HG02938 (cell line): ENCODE measurements around the gene NTMT2.
"Not testable (repeated sequence)": the region's sequence is repeated elsewhere in the genome, so short reads cannot be mapped to it uniquely, and the experiment has no call there.

Experiments
- ATAC-seq: cut with Tn5 transposase; IDR thresholded peaks from one replicate; pipeline ENCODE4 v1.9.1; 2021; ENCODE audit warnings: mild to moderate bottlenecking, moderate library complexity; ENCODE audit not compliant: unreplicated experiment

The NTMT2 gene

DNA sequence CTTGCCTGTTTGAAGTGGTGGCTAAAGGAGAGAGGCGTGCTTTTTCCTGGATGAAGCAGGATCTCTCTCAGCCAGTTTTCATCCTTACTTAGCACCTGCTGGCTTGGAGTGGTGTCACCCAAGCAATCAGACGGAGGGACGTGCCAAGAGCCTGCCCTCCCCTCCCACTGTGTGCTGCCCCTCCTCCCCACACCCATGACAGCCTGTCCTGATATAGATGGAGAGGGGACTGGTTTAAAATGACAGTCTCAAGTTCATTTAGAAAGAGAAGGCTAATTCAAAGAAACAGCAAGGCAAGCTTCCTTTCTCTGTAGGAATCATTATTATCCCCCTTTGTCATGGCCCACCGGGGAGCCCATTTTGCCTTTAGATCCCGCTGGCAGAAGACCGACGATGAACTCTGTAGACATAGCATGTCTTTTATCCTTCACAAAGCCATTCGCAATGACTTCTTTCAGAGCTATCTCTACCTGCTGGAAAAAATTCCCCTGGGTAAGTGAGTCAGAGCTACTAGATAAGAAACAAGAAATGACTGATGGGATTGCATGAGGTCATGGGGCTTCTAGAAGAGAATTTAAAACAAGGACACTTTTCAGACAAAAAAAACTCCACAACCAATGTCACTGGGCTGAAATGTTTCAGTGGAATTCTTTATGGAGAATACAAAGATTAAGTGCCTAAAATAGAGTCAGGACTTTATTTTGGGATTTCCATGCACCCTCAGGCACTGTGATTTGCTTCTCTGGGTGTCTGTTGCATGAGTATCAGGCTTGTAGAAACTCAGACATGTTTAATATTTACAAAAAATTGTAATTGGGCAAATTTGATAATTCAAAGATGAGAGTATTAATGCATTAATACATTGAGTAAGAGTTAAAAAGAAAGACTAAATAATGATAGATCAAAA is at the start of gene NTMT2:
TSS of gene NTMT2 (plus strand) at position 190 of the 907 bp plus-strand sequence. CDS start at position 339, 149 bp downstream.
- ATAC-seq: no peak

DNA sequence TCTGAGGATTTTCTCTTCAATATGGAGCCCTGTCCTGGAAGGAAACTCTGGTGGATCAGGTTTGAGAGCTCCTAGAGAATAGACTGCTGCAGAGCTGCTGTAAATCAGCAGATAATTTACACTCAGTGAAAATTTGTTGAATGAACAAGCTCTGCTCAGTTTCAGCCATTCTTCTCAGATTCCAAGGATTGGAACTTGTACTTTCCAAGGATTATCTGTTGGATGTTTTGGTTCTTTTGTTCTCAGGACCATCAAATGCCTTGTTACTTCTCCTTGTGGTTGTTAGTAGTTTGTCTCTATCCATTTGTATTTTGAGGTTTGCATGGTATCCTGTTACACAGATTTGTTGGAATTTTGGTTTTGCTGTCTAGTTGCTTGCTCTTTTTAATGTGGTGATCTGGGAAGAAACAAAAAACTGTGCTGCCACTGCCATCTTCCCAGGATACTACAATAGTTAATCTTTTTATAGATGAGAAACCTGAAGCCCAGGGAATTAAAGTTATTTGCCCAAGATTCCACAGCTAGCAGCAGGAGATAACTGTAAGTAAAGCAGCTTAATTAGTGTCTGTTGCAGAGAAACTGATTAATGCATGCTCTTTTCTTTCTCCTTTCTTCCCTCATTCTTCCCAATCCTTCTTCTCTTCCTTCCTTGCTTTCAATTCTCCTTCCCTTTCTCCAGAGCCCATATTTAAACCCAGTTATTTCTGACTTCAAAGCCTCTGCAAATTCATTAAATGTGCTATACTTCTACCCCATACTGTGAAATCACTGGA is 49.6 kb upstream of the NTMT2 start:
- no peak for ATAC-seq

DNA sequence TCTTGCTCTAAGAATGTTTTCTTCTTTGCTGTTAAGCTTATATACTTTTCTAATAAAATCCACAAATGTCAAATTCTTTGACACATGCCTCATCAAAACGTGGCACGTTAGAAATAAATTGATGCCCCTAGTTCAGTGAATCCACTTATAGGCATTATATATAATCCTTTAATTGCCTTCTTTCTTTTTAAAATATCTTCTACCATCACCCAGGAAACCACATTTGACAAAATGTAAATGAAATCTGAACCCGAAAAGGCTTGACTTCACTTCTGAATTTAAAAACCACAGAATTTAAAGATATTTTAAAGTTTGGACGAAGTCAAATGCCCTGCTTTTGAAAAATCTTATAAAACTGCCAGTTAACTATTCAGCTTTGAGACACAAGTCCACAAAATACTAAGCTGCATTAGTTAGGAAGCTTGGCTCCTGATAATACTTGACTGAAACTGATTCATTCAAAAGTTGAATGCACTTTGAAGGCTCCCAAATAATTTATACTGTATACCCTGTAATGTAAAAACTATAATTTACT is 48.9 kb upstream of the NTMT2 start:
- no peak for ATAC-seq

DNA sequence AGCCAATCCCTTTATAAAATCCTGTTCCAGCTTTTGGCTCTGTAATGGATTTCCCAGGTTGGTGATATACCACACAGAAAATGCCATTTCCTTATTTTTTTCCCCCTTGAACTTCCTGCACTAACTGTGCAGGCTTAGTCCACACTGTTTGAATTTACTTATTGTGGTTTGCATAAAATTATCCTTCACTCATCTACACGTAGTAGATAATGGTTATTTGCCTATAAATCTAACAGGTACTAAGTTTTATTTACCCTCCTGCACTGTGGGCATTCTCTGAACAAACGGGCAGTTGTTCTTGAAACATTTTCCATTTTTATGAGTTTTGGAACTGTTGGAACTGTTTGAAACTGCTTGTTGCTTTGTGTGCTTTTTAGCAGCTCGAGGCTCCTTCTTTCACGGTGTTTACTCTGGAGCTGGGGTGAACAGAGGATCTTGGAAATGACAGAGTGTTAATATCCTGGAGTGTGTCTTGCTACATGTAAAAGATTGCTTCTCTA is 48.3 kb upstream of the NTMT2 start:
- ATAC-seq: no peak

DNA sequence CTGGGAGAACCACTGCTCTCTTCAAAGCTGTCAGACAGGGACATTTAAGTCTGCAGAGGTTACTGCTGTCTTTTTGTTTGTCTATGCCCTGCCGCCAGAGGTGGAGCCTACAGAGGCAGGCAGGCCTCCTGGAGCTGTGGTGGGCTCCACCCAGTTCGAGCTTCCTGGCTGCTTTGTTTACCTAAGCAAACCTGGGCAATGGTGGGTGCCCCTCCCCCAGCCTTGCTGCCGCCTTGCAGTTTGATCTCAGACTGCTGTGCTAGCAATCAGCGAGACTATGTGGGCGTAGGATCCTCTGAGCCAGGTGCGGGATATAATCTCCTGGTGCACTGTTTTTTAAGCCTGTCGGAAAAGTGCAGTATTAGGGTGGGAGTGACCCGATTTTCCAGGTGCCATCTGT is 32.6 kb upstream of the NTMT2 start:
- not testable (repeated sequence) for ATAC-seq

DNA sequence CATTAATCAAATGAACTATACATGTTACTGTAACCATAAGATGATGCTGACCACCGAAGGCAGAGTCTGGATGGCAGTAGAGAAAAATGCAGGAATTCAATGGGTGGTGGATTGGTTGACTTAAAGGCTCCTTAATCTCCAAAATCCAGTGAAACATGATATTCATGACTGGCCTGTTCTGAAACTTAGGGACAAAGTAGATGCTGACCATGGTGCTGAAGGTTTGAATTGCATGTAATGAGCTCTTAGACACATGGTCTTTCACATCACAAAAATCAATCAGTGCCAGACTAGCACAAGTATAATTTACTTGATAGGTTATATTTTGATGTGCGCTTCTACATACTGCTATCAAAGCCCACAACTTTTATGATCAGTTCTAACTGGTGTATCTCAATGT is 30.9 kb upstream of the NTMT2 start:
- no peak for ATAC-seq

DNA sequence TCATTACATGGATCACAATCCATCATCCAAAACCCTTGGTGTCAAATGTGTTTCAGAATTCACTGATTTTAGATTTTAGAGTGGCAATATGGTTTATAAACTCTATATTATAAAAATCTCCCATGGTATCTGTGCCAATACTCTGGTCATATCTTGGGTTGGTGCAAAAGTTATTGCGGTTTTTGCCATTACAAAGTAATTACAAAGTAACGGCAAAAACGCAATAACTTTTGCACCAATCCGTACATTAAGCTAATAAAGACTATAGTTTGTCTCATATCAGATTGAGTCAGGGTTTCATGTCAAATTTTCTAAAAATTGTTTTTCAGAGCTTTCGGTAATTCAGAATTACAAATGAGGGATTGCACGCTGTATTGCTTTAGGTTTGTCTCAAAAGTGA is 23.4 kb upstream of the NTMT2 start:
- ATAC-seq: no peak

DNA sequence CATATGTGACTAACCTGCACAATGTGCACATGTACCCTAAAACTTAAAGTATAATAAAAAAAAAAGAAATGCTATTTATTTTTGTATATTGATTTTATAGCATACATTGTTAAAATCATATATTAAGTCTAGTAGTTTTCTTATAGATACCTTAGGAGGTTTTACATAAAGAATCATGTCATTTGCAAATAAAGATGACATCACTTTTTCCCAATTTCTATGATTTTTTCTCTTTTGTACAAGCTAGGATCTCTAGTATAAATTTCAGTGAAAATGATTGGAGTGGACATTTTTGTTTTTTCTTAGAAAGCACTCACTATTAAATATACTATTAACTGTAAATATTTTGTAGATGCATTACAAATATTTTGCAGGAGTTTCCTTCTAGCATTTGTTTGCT is 20.5 kb upstream of the NTMT2 start:
- ATAC-seq: no peak

DNA sequence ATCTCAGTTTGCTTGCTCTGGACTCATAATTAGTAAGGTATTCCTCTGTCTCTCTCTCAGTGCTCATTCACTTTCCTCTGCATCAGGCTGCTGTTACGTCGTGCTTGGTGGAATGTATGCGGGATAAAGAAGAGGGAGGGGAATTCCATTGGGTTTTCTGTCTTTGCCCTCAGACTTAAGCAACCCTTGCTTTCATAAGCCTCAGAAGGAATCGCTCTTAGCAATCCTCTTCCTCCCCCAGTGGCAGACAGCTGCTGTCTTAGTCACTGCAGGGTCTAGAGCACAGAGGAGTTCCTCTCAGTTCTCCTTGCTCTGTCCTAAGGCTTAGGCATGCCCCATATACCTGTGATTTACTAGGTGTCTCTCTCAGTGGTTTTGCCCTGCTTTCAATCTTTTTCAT is 19.1 kb upstream of the NTMT2 start:
- ATAC-seq: peak; percentile 73

DNA sequence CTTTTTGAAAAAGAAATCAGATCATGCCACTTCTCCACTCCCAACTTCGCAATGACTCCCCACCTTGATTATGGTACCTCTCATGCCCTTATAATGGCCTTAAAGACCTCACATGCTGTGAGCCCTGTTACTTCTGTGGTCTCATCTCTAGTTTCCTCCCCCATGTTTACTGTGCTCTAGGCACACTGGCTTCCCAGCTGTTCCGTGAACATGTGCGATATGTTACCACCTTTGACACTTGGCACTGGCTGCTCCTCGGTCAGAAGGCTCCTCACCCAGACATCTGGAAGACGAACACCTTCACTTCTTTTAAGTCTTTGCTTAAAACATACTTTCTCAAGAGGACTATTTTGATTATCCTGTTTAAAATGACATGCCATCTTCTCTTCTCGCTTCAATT is 14.3 kb upstream of the NTMT2 start:
- no peak for ATAC-seq

DNA sequence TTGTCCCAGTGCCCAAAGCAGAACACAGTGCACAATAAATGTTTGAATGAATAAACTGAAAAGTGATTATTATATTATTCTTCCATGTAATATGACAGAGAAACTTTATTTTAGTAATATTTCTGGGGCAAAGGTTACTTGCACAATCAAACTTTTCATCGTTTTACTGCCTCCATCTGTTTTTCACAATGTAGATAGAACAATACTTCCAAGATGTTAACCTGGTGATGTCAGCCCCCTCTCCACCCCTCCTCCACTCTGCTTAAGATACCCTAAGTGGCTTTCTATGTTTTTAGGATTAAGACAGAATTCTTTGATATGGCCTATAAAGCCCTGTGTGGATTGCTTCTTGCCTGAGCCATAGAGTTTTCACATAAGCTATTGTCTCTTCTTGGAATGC is 13.8 kb upstream of the NTMT2 start:
- ATAC-seq: no peak

DNA sequence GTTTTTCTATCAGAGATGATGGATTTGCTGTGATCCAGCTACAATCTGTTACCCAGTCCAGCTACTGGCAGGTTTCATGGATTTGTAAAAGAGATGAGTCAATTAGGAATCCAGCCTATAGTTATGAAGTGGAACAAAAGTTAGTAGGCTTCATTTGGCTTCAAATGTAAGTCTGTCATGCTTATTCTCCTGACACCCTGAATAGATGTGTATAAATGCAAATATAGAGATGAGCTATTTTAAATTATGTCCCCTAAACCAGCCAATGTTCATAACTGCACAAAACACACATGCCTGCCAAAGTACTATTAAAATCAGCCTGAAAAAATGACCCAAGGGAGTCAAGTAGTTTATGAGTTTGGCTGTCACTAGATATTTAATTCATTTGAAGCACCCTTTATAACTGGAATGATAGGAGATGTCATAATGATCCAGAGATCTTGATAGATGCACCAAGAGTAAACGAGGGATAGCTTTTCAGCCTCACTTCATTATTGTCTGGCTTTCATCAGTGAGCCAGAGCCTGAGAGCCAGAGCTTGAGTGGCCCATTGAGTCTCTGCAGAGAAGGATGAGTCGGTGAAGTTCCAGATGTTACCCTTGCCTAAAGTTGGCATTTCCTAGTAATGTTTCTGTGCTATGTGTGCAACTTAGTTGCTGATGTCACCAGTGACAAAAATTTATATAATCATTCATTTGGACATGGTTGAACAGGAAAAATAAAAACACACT is 11.8 kb upstream of the NTMT2 start:
- no peak for ATAC-seq

DNA sequence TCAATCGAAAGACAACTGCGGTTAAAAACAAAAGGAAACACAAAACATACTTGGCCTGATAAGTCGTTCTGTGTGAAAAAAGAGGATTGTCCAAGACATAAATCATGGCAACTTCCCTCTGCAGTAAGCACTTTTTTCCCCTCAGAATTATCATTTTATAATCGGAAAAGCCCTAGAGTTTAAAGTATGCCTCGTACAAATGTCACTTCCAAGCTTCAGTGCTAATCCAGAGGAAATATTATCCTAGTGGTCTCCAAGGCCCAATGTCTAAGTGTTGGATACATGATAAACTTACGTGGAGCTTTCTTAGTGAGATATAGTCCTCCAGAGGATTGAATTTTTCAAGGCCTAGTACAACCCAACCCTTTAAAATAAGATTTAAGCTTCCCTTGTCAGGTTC is 11.2 kb upstream of the NTMT2 start:
- no peak for ATAC-seq

DNA sequence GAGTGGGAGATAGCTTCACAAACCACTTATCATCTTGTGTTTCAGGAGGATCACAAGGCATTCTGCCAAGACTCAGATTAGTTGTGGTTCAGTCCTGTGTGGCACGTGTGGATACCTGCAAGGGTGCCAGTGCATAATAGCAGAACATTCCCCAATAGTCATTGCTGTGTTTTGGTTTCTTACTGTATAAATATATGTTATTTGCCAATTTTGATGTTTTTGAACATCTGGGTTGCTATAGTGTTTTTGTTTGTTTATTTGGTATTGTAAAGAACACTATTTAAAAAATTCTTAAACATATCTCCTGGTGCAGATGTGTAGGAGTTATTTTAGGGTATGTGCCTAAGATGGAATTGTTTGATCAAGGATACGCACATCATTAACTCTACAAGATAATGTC is 5.4 kb upstream of the NTMT2 start:
- ATAC-seq: no peak

DNA sequence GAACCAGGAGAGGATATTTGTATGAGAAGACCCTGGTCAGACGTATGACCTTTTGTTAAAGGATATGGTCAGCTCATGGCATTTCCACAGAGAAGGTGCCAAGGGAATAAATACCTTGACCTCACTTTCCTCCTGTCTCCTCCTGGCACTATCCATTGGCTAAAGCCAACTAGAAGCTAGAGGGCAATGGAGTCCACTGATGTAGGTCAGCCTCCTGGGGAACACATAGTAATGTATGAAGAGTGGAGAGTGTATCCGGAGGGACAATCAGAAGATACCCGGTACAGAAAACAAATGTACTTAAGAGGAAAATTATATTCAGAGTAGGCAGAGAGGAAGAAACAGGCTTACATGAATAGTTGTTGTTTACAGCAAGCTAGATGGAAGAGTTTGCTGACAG is 698 bp upstream of the NTMT2 start:
- ATAC-seq: no peak

DNA sequence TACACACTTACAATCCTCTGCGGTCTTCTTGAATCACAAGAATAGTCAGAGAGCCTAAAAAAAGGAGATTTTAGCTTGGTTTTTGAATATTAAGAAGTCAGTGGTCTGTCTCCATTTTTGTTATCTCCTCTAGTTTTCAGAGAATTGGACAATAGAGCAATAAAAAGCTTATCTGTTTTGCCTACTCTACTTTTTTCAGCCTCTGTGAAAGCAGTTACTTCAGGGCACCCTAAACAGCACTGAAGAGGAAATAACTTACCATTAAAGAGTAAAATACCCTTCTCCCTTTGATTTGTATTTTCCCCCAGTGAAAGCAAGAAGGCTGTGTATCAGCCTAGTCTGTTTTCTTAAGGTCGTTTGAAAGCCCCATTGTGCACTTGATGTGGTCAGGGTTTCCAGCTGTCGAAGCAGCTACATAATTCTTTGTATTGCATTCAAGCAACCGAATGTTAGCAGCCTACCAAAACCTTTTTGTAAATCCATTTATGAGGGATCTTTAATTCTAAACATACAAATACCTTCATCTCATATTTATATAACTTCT is 1.0 kb downstream of the NTMT2 start:
- no peak for ATAC-seq

DNA sequence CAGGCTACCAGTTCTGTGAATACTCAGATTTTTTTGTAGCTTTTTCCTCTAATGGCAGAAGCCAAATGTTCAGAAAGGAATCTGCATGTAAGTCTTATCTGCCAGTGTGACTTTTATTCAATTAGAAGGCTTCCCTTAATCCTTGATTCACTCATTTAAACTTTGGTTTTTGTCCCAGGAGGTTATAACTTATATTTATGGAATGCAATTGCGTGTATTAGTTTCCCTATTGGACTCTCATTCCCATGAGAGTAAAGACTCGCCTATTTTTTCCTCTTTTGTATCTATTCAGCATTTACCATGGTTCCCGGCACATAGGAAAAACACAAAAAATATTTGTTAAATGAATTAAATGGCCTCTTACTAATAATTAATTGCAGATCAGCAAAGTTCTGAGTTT is 3.5 kb downstream of the NTMT2 start:
- ATAC-seq: no peak

DNA sequence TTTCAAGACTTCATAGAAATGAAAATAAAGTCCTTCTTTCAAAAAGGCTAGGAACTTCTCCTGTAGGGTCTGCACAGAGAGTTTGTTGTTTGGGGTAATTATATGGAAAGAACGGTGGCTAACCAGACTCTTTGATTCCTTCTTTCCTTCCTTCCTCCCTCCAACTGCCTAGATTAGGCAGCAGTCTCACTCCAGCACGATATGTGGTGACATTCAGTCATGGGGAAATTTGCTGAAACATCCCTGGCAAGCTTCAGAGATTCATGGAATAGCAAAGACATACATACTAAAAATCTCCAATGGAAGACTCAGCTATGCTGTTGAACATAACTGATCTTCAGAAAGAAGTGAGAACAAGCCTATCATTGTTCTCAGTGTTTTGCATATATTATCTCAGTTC is 4.3 kb downstream of the NTMT2 start:
- no peak for ATAC-seq

DNA sequence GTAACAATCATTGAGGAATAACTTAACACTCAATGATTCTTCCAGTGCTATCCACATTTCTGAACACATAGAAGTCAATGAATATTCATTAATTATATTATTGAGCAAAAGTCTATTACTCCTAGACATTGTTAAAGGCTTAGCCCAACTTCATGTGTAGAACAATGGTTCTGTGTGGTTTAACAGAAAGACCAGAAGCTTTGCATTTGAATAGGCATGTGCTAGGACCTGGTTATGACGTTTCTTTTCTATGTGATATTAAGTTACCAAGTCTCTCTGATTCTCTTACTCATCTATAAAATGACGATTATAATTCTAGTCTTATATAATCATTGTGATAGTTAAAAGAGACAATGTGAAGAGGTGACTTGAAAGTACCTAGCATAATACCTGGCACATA is 5.2 kb downstream of the NTMT2 start:
- no peak for ATAC-seq

DNA sequence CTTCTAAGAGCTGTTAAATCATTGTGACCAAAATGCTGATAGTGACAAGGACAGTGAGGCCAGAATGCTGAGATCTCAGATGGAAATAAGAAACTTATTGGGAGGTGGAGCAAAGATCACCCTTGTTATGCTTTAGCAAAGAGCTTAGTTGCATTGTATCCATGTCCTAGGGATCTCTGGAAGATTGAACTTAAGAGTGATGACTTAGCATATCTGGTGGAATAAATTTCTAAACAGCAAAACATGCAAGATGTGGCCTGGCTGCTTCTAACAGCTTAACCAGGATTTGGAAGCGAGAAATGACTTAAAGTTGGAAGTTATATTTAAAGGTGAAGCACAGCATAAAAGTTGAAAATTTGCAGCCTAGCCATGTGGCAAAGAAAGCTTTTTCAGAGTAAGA is 7.7 kb downstream of the NTMT2 start:
- ATAC-seq: no peak

DNA sequence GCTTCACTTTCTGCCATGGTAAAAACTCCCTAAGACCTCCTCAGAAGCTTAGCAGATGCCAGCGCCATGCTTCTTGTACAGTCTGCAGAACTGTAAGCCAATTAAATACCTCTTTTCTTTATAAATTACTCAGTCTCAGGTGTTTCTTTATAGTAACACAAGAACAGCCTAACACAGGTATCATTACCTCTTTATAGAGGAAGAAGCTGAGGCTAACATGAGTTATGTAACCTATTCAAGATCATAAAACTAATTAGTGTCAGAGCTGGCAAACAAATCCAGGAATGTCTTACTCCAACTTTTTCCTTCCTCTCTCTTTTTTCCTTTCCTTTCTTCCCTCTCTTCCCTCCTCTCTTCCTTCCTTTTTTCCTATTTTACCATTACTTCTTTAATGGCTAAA is 9.3 kb downstream of the NTMT2 start:
- ATAC-seq: no peak
